ENCODE measurements around the gene GIT1. TPM values are rescaled to one million over a fixed set of nuclear protein-coding genes. Genes with fewer than 3 reads are reported as not detected.

Gene GIT1
- total and polyA plus RNA-seq, 2 of the 13 experiments (the other 11 are each of a cell fraction or from before 2014, with no cell fraction given): 14.2 to 30.8 TPM

DNA sequence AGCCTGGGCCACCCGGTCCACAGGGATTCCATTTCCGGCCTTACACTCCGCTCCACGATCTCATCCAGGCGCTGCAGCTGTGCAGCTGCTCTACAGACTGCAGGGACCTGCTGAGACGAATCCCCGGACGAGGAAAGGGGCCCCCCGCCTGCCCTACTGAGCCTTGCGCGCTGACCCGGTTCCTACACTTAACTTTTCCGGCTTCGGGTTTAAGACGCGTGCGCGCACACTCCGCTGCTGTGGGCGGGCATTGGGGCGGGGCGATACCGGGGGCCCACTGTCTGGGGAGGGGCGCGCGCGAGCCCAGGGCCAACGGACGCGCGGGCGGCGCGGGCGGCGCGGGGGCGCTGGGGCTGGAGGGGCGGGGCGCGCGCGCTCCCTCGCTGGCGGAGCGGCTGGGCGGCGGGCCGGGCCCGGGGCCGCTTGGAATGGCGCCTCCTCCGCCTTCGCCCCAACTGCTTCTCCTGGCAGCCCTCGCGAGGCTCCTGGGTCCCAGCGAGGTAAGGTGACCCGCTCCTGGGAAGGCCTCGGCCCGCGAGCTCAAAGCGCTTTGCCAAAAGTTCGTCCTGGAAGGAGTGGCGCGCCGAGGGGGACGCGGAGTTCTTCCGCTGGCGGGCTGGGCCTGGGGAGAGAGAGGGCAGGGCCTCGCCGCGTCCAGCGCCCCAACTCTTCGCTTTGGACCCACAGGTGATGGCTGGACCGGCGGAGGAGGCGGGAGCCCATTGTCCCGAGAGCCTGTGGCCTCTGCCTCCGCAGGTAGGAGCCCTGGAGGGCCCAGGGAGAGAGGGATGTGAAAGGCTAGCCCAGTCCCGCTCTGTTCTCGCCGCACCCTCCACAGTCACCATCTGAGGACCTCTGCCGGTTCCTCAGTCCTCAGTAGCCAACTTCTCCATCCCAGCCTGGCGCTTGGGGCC lies 20.9 kb downstream of the GIT1 start, which contains the start of gene TP53I13 (continued):
- TF ChIP-seq SMAD3 (CRISPR knock-in tag; IDR thresholded peaks at IDR 0.05): no peak
- TF ChIP-seq KAT7 (CRISPR knock-in tag; IDR thresholded peaks at IDR 0.05; ENCODE audit: borderline replicate concordance): no peak
- no peak for TF ChIP-seq ZNF510 (CRISPR knock-in tag; IDR thresholded peaks at IDR 0.05; ENCODE audit: low read depth)
- TF ChIP-seq ZNF382 (CRISPR knock-in tag; IDR thresholded peaks at IDR 0.05; ENCODE audit: borderline replicate concordance): no peak
- peak; percentile 72; the same call in 1 of the 2 replicates for TF ChIP-seq ZSCAN21 (CRISPR knock-in tag; IDR thresholded peaks at IDR 0.05; ENCODE audit: borderline replicate concordance)
- TF ChIP-seq ZFP62 (CRISPR knock-in tag; IDR thresholded peaks at IDR 0.05): no peak
- no peak for TF ChIP-seq ZNF550 (CRISPR knock-in tag; IDR thresholded peaks at IDR 0.05; ENCODE audit: borderline replicate concordance)
- TF ChIP-seq ZNF577 (CRISPR knock-in tag; IDR thresholded peaks at IDR 0.05; ENCODE audit: borderline replicate concordance, low read depth): no peak
- TF ChIP-seq ZNF333 (CRISPR knock-in tag; IDR thresholded peaks at IDR 0.05; ENCODE audit: borderline replicate concordance): no peak
- TF ChIP-seq HOXA9 (CRISPR knock-in tag; IDR thresholded peaks at IDR 0.05; ENCODE audit: borderline replicate concordance): no peak
- TF ChIP-seq ZNF235 (CRISPR knock-in tag; IDR thresholded peaks at IDR 0.05; ENCODE audit: borderline replicate concordance): peak; percentile 68
- TF ChIP-seq, protein P1, sequence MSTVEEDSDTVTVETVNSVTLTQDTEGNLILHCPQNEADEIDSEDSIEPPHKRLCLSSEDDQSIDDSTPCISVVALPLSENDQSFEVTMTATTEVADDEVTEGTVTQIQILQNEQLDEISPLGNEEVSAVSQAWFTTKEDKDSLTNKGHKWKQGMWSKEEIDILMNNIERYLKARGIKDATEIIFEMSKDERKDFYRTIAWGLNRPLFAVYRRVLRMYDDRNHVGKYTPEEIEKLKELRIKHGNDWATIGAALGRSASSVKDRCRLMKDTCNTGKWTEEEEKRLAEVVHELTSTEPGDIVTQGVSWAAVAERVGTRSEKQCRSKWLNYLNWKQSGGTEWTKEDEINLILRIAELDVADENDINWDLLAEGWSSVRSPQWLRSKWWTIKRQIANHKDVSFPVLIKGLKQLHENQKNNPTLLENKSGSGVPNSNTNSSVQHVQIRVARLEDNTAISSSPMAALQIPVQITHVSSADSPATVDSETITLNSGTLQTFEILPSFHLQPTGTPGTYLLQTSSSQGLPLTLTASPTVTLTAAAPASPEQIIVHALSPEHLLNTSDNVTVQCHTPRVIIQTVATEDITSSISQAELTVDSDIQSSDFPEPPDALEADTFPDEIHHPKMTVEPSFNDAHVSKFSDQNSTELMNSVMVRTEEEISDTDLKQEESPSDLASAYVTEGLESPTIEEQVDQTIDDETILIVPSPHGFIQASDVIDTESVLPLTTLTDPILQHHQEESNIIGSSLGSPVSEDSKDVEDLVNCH (CRISPR knock-in tag; IDR thresholded peaks at IDR 0.05): no peak
- 0 out of 2 replicates have a peak, but pooled peaks have one; percentile 83 for TF ChIP-seq CENPT (CRISPR knock-in tag; IDR thresholded peaks at IDR 0.05; ENCODE audit: low read depth)
- TF ChIP-seq PHF20 (CRISPR knock-in tag; IDR thresholded peaks at IDR 0.05): peak; percentile 35
- no peak for TF ChIP-seq ZBTB7B (CRISPR knock-in tag; IDR thresholded peaks at IDR 0.05)
- TF ChIP-seq NPAS2 (CRISPR knock-in tag; IDR thresholded peaks at IDR 0.05; ENCODE audit: borderline replicate concordance): no peak
- no peak for TF ChIP-seq ZFP82 (CRISPR knock-in tag; IDR thresholded peaks at IDR 0.05; ENCODE audit: borderline replicate concordance)
- TF ChIP-seq, protein P2, sequence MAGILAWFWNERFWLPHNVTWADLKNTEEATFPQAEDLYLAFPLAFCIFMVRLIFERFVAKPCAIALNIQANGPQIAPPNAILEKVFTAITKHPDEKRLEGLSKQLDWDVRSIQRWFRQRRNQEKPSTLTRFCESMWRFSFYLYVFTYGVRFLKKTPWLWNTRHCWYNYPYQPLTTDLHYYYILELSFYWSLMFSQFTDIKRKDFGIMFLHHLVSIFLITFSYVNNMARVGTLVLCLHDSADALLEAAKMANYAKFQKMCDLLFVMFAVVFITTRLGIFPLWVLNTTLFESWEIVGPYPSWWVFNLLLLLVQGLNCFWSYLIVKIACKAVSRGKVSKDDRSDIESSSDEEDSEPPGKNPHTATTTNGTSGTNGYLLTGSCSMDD (CRISPR knock-in tag; IDR thresholded peaks at IDR 0.05): no peak
- no peak for TF ChIP-seq NCOR1 (IDR thresholded peaks at IDR 0.05; ENCODE audit: borderline replicate concordance, low read length)
- no peak for TF ChIP-seq PRMT3 (CRISPR knock-in tag; IDR thresholded peaks at IDR 0.05; ENCODE audit: borderline replicate concordance, low read depth)
- no peak for TF ChIP-seq ZNF552 (CRISPR knock-in tag; IDR thresholded peaks at IDR 0.05; ENCODE audit: borderline replicate concordance)
- TF ChIP-seq, protein P3, sequence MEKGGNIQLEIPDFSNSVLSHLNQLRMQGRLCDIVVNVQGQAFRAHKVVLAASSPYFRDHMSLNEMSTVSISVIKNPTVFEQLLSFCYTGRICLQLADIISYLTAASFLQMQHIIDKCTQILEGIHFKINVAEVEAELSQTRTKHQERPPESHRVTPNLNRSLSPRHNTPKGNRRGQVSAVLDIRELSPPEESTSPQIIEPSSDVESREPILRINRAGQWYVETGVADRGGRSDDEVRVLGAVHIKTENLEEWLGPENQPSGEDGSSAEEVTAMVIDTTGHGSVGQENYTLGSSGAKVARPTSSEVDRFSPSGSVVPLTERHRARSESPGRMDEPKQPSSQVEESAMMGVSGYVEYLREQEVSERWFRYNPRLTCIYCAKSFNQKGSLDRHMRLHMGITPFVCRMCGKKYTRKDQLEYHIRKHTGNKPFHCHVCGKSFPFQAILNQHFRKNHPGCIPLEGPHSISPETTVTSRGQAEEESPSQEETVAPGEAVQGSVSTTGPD (CRISPR knock-in tag; IDR thresholded peaks at IDR 0.05): no peak; the same call in 1 of the 2 replicates
- TF ChIP-seq FOXP1 (IDR thresholded peaks at IDR 0.05): no peak
- TF ChIP-seq FOXP1 (CRISPR knock-in tag; IDR thresholded peaks at IDR 0.05): no peak
